GM21528 (cell line): ENCODE data around the gene SEL1L3.

Experiments used
- ATAC-seq: cut with Tn5 transposase; IDR thresholded peaks from one replicate; pipeline ENCODE4 v1.9.1; 2021; ENCODE audit warnings: mild to moderate bottlenecking, moderate library complexity; ENCODE audit not compliant: unreplicated experiment, low FRiP score

The SEL1L3 gene

GRCh38 chr4:25857403-25857802 lies 5.4 kb downstream of the SEL1L3 start:
- ATAC-seq, result no peak

- ATAC-seq, result no peak
These were observed 6.0 kb downstream of the SEL1L3 start for GRCh38 chr4:25856756-25857155.

GRCh38 chr4:25852103-25852502 lies 10.7 kb downstream of the SEL1L3 start:
- no peak for ATAC-seq

- no peak for ATAC-seq
These were observed 15.5 kb downstream of the SEL1L3 start for GRCh38 chr4:25847329-25847728.

- ATAC-seq, result no peak
These were observed 16.7 kb downstream of the SEL1L3 start for GRCh38 chr4:25845841-25846653.

GRCh38 chr4:25844961-25845712 lies 17.7 kb downstream of the SEL1L3 start:
- no peak for ATAC-seq

- ATAC-seq, result no peak
These were observed 19.3 kb downstream of the SEL1L3 start for GRCh38 chr4:25843340-25844097.

GRCh38 chr4:25842229-25842845 lies 20.5 kb downstream of the SEL1L3 start:
- peak; percentile 83 for ATAC-seq

- ATAC-seq, result no peak
These were observed 23.1 kb downstream of the SEL1L3 start for GRCh38 chr4:25839687-25840086.

GRCh38 chr4:25839233-25839632 lies 23.6 kb downstream of the SEL1L3 start:
- ATAC-seq, result no peak

- no peak for ATAC-seq
These were observed 24.3 kb downstream of the SEL1L3 start for GRCh38 chr4:25838526-25838925.

GRCh38 chr4:25837107-25837506 lies 25.7 kb downstream of the SEL1L3 start:
- no peak for ATAC-seq

- ATAC-seq, result no peak
These were observed 27.4 kb downstream of the SEL1L3 start for GRCh38 chr4:25835384-25835783.

- no peak for ATAC-seq
These were observed 28.2 kb downstream of the SEL1L3 start for GRCh38 chr4:25834411-25835107.

- ATAC-seq, result no peak
These were observed 32.2 kb downstream of the SEL1L3 start for GRCh38 chr4:25830548-25830947.

- ATAC-seq, result no peak
These were observed 34.9 kb downstream of the SEL1L3 start for GRCh38 chr4:25827897-25828296.

- no peak for ATAC-seq
These were observed 35.4 kb downstream of the SEL1L3 start for GRCh38 chr4:25827373-25827772.

GRCh38 chr4:25826074-25826752 lies 36.6 kb downstream of the SEL1L3 start:
- ATAC-seq, result no peak

- no peak for ATAC-seq
These were observed 39.2 kb downstream of the SEL1L3 start for GRCh38 chr4:25823632-25824031.

- ATAC-seq, result no peak
These were observed 40.9 kb downstream of the SEL1L3 start for GRCh38 chr4:25821899-25822298.
